GF-D8 (cell line): Measurements from ENCODE around the gene MTTP.
"Not testable (repeated sequence)": the region's sequence is repeated elsewhere in the genome, so short reads cannot be mapped to it uniquely, and the experiment has no call there.

Experiments
- DNase-seq: peaks from one replicate; lab custom pipeline; 2025; lab: John Stamatoyannopoulos, UW

Gene MTTP

GRCh38 chr4:99574530-99575324, at the start of gene MTTP:
TSS of gene MTTP (plus strand) at chr4:99574824. CDS start at chr4:99574910, 86 bp downstream.
- DNase-seq, result no peak

- DNase-seq, result peak; percentile 11
These were observed 45.4 kb upstream of the MTTP start for GRCh38 chr4:99529228-99529627.

- no peak for DNase-seq
These were observed 44.7 kb upstream of the MTTP start for GRCh38 chr4:99529956-99530355.

- DNase-seq, result not testable (repeated sequence)
These were observed 39.9 kb upstream of the MTTP start for GRCh38 chr4:99534699-99535098.

GRCh38 chr4:99536271-99536670, 38.4 kb upstream of the MTTP start:
- DNase-seq, result no peak

GRCh38 chr4:99536848-99537247, 37.8 kb upstream of the MTTP start:
- no peak for DNase-seq

- no peak for DNase-seq
These were observed 37.0 kb upstream of the MTTP start for GRCh38 chr4:99537674-99538073.

GRCh38 chr4:99540277-99540939, 34.2 kb upstream of the MTTP start:
- no peak for DNase-seq

- no peak for DNase-seq
These were observed 21.8 kb upstream of the MTTP start for GRCh38 chr4:99552872-99553271.

GRCh38 chr4:99563310-99564186, 11.1 kb upstream of the MTTP start, which contains the start of gene TRMT10A:
TSS of gene TRMT10A (minus strand) at chr4:99564039. CDS start at chr4:99559338, 4,701 bp downstream.
- DNase-seq, result peak; percentile 95

GRCh38 chr4:99564921-99565320, 9.7 kb upstream of the MTTP start:
- no peak for DNase-seq

GRCh38 chr4:99571883-99572282, 2.7 kb upstream of the MTTP start:
- no peak for DNase-seq

GRCh38 chr4:99572527-99573240, 1.9 kb upstream of the MTTP start:
- no peak for DNase-seq

GRCh38 chr4:99573735-99574368, 772 bp upstream of the MTTP start:
- no peak for DNase-seq

- DNase-seq, result no peak
These were observed 4.1 kb downstream of the MTTP start for GRCh38 chr4:99578714-99579113.

- DNase-seq, result no peak
These were observed 10.9 kb downstream of the MTTP start for GRCh38 chr4:99585516-99585915.

- no peak for DNase-seq
These were observed 11.7 kb downstream of the MTTP start for GRCh38 chr4:99586322-99586721.

GRCh38 chr4:99586797-99587196, 12.2 kb downstream of the MTTP start:
- no peak for DNase-seq

GRCh38 chr4:99587309-99587708, 12.7 kb downstream of the MTTP start:
- DNase-seq, result no peak

GRCh38 chr4:99587803-99588202, 13.2 kb downstream of the MTTP start:
- DNase-seq, result no peak

GRCh38 chr4:99591757-99592156, 17.1 kb downstream of the MTTP start:
- no peak for DNase-seq
